Progenitor cell of endocrine pancreas (in vitro differentiated cells): ENCODE measurements around the gene SH3D19. TPM values are rescaled to one million over a fixed set of nuclear protein-coding genes. Genes with fewer than 3 reads are reported as not detected.
A peak's percentile ranks its signal among the peaks of the same experiment; 100 is the strongest.

Source experiments
- DNase-seq: peaks from one replicate; pipeline ENCODE4 v3.0.0; 2021; ENCODE audit warnings: low spot score; ENCODE audit not compliant: unreplicated experiment
- H3K27ac Mint-ChIP-seq: 2 replicates; pipeline ENCODE4 v1.8.0; 2021; ENCODE audit warnings: mild to moderate bottlenecking, moderate library complexity, mixed read lengths
- H3K27me3 Mint-ChIP-seq: 2 replicates; pipeline ENCODE4 v1.8.0; 2021; ENCODE audit warnings: mixed read lengths
- H3K36me3 Mint-ChIP-seq: 2 replicates; pipeline ENCODE4 v1.8.0; 2022; ENCODE audit warnings: mixed read lengths; ENCODE audit not compliant: insufficient read depth
- H3K4me1 Mint-ChIP-seq: 2 replicates; pipeline ENCODE4 v1.8.0; 2021; ENCODE audit warnings: low read depth, mixed read lengths
- H3K4me3 Mint-ChIP-seq: 2 replicates; pipeline ENCODE4 v1.8.0; 2021; ENCODE audit warnings: low read depth, mild to moderate bottlenecking, moderate library complexity, mixed read lengths
- H3K9me3 Mint-ChIP-seq: 2 replicates; pipeline ENCODE4 v1.8.0; 2021; ENCODE audit warnings: low read depth, mixed read lengths
- total RNA-seq: library from RNA; stranded (reverse); gene quantifications from 2 replicates; pipeline ENCODE4 v1.2.1, GENCODE V29; 2021
- TF ChIP-seq, protein P1 (sequence below): fragments of 200-600 bp; sonication (generic); IDR thresholded peaks from one replicate; pipeline ENCODE4 v1.5.0; 2021; ENCODE audit warnings: antibody characterized with exemption, mild to moderate bottlenecking; ENCODE audit not compliant: unreplicated experiment

The SH3D19 gene
- total RNA-seq, 1 donor from 2014 or later = 35.5 TPM

DNA sequence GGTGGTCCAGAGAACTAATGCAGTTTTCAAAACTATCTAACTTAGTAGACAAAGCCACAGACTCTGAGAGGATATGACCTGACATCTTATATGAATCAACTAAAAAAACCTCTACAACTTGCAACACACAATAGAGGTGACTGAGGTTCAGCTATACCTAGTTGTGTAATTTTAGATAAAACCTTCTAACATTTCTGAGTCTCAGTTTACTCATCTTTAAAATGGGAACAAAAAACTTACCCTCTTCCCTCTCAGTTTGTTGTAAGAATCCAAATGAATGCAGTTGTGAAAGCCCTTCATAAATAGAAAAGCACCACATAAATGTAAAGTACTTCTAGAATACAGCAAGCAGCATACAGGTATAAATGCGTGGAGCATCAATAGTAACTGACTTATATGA is 5.9 kb downstream of the SH3D19 start:
- Mint-ChIP-seq H3K27me3 (no peaks in the 10 kb centered on the region), H3K27ac (no peak overlapping the region), H3K4me1 (peaks cover 47% of the 10 kb centered on the region), H3K9me3 (no peaks in the 10 kb centered on the region), H3K4me3 (no peak overlapping the region), H3K36me3 (peaks cover 3% of the 10 kb centered on the region)
- no peak for DNase-seq
- TF ChIP-seq, protein P1, sequence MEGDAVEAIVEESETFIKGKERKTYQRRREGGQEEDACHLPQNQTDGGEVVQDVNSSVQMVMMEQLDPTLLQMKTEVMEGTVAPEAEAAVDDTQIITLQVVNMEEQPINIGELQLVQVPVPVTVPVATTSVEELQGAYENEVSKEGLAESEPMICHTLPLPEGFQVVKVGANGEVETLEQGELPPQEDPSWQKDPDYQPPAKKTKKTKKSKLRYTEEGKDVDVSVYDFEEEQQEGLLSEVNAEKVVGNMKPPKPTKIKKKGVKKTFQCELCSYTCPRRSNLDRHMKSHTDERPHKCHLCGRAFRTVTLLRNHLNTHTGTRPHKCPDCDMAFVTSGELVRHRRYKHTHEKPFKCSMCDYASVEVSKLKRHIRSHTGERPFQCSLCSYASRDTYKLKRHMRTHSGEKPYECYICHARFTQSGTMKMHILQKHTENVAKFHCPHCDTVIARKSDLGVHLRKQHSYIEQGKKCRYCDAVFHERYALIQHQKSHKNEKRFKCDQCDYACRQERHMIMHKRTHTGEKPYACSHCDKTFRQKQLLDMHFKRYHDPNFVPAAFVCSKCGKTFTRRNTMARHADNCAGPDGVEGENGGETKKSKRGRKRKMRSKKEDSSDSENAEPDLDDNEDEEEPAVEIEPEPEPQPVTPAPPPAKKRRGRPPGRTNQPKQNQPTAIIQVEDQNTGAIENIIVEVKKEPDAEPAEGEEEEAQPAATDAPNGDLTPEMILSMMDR = no peak

DNA sequence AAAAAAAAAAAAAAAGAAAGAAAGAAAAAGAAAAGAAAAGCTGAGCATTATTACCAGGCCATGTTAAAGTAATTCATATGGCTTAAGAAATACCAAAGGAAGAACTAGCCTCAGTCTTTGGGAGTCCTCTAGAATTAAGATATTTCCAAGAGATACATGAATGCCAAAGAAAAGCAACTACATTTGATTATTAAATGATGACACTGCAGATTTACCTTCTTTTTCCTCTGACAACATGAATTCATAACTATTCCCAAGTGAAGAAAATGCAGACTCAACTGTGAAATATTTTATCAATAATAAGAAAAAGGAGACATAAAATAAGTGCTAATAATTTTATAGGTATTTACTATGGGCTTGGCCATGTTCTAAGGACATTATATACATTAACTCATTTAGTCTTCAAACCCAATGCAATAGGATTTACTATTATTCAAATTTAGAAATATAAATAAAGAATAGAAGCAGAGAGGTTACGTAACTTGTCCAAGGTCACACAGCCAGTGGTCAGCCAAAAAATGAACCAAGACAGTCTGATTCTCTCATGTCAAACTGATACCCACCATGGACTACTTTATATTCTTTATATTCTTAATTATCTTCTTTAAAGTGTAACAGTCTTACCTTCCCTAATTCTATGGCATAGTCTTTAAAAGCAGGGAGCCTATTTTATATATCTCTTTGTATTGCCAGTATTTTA is 6.9 kb downstream of the SH3D19 start:
- TF ChIP-seq, protein P1 = no peak
- Mint-ChIP-seq H3K27ac (no peak overlapping the region), H3K9me3 (no peaks in the 10 kb centered on the region), H3K27me3 (no peaks in the 10 kb centered on the region), H3K36me3 (peaks cover 3% of the 10 kb centered on the region), H3K4me1 (peaks cover 49% of the 10 kb centered on the region), H3K4me3 (no peak overlapping the region)
- no peak for DNase-seq

DNA sequence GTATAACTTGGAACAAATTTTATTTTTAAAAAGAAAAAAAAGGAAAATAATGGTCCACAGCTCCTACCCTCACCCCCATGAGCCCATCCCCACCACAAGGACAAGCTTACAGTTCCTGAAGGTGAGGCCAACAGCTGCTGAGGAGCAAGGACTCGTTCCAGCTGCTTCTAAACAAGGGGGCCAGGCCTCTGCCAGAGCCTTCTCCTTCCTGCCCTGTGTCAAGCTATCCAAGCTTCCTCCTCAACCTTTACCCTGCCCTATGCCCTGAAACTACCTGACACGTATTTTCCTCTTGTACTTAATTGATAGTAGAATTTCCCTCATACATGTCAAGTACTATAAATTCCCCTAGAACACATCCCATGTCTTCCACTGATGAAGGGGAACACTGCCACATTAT is 8.8 kb downstream of the SH3D19 start:
- Mint-ChIP-seq H3K27me3 (no peaks in the 10 kb centered on the region), H3K27ac (no peak overlapping the region), H3K9me3 (no peaks in the 10 kb centered on the region), H3K36me3 (peaks cover 3% of the 10 kb centered on the region), H3K4me1 (peaks cover 39% of the 10 kb centered on the region), H3K4me3 (no peak overlapping the region)
- no peak for DNase-seq
- TF ChIP-seq, protein P1 = no peak

DNA sequence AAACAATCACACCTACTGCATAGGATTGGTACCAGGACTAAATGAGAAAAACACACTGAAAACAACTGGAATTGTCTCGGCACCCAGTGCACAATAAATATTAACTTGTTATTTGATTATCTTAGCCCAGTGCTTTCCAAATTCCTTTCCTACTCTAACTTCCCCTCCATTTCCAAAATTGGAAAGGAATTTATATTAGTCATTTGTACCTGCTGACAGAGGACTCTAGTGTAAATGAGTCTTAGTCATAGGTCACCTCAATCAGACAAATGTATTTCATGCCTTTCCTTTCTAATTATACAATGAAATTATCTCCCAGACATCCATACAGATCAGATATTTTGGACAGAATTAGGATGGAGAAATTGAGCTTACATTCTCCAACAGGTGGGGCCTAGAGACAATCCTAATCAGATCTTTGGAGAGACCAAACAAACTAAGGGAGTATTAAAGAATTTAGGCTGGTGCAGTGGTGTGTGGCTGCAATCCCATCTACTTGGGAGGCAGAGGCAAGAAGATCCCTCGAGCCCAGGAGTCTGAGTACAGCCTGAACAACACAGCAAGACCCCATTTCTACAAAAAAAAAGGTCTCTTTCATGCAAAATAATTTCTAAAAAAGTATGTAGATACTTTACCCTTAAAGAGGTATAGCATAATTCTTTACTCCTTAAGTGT is 10.1 kb downstream of the SH3D19 start:
- Mint-ChIP-seq H3K27ac (no peak overlapping the region), H3K4me1 (peaks cover 29% of the 10 kb centered on the region)

DNA sequence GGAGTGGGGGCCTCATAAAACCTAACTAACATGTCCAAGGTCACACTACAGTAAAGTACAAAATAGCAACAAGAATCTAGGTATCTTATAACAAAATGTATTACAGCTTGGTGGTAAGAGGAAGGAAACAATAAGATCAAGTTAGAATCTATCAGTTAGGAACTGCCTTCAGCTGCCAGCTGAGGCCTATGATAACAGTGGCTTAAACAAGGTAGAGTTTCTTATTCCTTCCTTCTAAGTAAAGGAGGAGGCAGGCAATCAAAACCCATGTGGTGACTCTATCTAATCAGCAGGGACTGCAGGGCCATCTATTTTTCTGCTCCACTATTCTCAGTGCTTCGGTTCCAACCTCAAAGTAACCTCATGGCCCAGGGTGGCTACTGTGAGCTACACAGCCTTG is 10.9 kb downstream of the SH3D19 start:
- Mint-ChIP-seq H3K9me3 (no peaks in the 10 kb centered on the region), H3K27me3 (no peaks in the 10 kb centered on the region), H3K27ac (peak overlapping the region; percentile 46), H3K36me3 (peaks cover 1% of the 10 kb centered on the region), H3K4me3 (no peak overlapping the region), H3K4me1 (peaks cover 27% of the 10 kb centered on the region)
- DNase-seq = no peak
- TF ChIP-seq, protein P1 = no peak

More for the DNA sequence above, 10.1 kb downstream of the SH3D19 start:
- peaks cover 3% of the 10 kb centered on the region for H3K36me3 Mint-ChIP-seq
- no peak for DNase-seq
- no peaks in the 10 kb centered on the region for H3K9me3 Mint-ChIP-seq
- H3K4me3 Mint-ChIP-seq = no peak overlapping the region
- H3K27me3 Mint-ChIP-seq = no peaks in the 10 kb centered on the region
- TF ChIP-seq, protein P1 = no peak
